OCI-LY3 (cell line): ENCODE results near the gene CPED1.

ENCODE experiments used
- H2AFZ ChIP-seq: fragments of 200-600, 300-600 bp; shearing (Covaris generic); 2 replicates; pipeline ENCODE4 v1.6.0; 2014; ENCODE audit warnings: antibody characterized with exemption, low read depth, low read length
- H3K27ac ChIP-seq: fragments of 200-600, 300-600 bp; sonication (generic); 2 replicates; pipeline ENCODE4 v1.5.1; 2014; ENCODE audit warnings: mild to moderate bottlenecking, low read length, moderate library complexity, mixed read lengths
- H3K27me3 ChIP-seq: fragments of 200-600, 300-600 bp; sonication (generic); 2 replicates; pipeline ENCODE4 v1.6.1; 2014; ENCODE audit warnings: low read depth, low read length, mixed read lengths
- H3K36me3 ChIP-seq: fragments of 200-600, 300-600 bp; sonication (generic); replicated peaks from 2 replicates; pipeline ENCODE3; 2014; ENCODE audit warnings: low read depth, low read length, mixed read lengths
- H3K4me1 ChIP-seq: fragments of 300-600, 200-600 bp; sonication (generic); 2 replicates; pipeline ENCODE4 v1.6.1; 2014; ENCODE audit warnings: low read length, mixed read lengths
- H3K4me2 ChIP-seq: fragments of 200-600, 300-600 bp; sonication (generic); 2 replicates; pipeline ENCODE4 v1.6.1; 2014; ENCODE audit warnings: low read length, mixed read lengths
- H3K4me3 ChIP-seq: fragments of 300-600, 200-600 bp; sonication (generic); 2 replicates; pipeline ENCODE4 v1.5.1; 2014; ENCODE audit warnings: antibody characterized with exemption, mild to moderate bottlenecking, low read length, moderate library complexity
- H3K79me2 ChIP-seq: fragments of 300-600, 200-600 bp; shearing (Covaris generic); 2 replicates; pipeline ENCODE4 v1.6.1; 2014; ENCODE audit warnings: mild to moderate bottlenecking, low read length, mixed read lengths
- H3K9ac ChIP-seq: fragments of 300-600, 200-600 bp; shearing (Covaris generic); 2 replicates; pipeline ENCODE4 v1.6.0; 2014; ENCODE audit warnings: mild to moderate bottlenecking, low read length, moderate library complexity
- H3K9me3 ChIP-seq: fragments of 200-600, 300-600 bp; shearing (Covaris generic); 2 replicates; pipeline ENCODE4 v1.6.1; 2014; ENCODE audit warnings: low read length, mixed read lengths; ENCODE audit not compliant: insufficient read depth
- H4K20me1 ChIP-seq: fragments of 200-600, 300-600 bp; sonication (generic); 2 replicates; pipeline ENCODE4 v1.6.1; 2016; ENCODE audit warnings: low read length, mixed read lengths; ENCODE audit not compliant: insufficient read depth
- EZH2phosphoT487 ChIP-seq: fragments of 200-600 bp; shearing (Covaris generic); IDR thresholded peaks from 2 replicates; pipeline ENCODE4 v1.6.1; 2018; ENCODE audit warnings: antibody characterized with exemption, mixed run types, low read depth
- TF ChIP-seq, protein P1 (sequence below): fragments of 200-600, 300-600 bp; sonication (generic); IDR thresholded peaks from 2 replicates; pipeline ENCODE4 v1.5.1; 2014; ENCODE audit warnings: antibody characterized with exemption, low read length, low read depth

CPED1 gene

DNA sequence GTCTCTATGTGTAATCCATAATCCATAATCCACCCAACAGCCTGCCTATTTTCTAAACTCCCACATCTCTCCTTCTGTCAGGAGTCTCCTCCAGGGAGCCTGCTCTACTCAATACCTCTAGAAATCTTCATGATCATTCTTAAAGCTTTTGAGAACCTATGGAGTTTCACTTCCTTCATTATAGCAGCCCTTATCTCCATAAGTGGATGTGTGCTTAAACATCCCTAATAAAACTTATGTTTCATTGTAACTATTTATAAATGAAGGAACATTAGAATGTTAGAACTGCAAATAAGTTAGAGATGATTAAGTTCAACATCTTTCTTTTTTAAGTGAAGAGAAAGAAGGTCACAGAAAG lies 8.5 kb downstream of the CPED1 start:
- no peak for TF ChIP-seq EZH2phosphoT487
- TF ChIP-seq, protein P1, sequence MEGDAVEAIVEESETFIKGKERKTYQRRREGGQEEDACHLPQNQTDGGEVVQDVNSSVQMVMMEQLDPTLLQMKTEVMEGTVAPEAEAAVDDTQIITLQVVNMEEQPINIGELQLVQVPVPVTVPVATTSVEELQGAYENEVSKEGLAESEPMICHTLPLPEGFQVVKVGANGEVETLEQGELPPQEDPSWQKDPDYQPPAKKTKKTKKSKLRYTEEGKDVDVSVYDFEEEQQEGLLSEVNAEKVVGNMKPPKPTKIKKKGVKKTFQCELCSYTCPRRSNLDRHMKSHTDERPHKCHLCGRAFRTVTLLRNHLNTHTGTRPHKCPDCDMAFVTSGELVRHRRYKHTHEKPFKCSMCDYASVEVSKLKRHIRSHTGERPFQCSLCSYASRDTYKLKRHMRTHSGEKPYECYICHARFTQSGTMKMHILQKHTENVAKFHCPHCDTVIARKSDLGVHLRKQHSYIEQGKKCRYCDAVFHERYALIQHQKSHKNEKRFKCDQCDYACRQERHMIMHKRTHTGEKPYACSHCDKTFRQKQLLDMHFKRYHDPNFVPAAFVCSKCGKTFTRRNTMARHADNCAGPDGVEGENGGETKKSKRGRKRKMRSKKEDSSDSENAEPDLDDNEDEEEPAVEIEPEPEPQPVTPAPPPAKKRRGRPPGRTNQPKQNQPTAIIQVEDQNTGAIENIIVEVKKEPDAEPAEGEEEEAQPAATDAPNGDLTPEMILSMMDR, result no peak
- peaks cover 24% of the 10 kb centered on the region for H3K4me1 ChIP-seq
- H3K79me2 ChIP-seq, result no peaks in the 10 kb centered on the region
- H4K20me1 ChIP-seq, result no peaks in the 10 kb centered on the region
- no peak overlapping the region for H3K9ac ChIP-seq
- no peak overlapping the region for H3K4me3 ChIP-seq
- peaks cover 32% of the 10 kb centered on the region for H3K27me3 ChIP-seq
- H3K4me2 ChIP-seq, result peak overlapping the region; percentile 30; the same call in 1 of the 2 replicates
- H2AFZ ChIP-seq, result no peak overlapping the region
- H3K27ac ChIP-seq, result no peak overlapping the region
- H3K36me3 ChIP-seq, result no peaks in the 10 kb centered on the region
- H3K9me3 ChIP-seq, result no peaks in the 10 kb centered on the region

DNA sequence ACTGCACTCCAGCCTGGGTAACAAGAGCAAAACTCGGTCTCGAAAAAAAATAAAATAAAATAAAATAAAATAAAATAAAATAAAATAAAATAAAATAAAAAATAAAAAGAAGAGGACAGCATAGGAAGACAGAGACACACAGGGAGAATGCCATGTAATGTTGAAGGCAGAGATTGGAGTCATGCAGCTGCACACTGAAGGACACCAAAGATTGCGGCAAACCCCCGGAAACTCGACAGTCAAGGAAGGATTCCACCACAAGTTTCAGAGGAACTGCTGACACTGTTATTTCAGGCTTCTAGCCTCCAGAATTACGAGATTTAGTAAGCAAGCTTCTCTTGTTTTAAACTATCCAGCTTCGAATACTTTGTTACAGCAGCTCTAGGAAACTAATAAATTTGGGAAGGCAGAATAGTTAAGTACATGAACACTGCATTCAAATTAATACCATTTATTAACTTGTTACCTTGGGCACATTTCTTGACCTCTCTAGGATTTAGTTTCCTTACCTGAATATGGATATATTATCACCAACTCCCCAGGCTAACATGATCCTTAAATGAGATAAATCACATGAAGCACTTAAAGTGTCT lies 9.5 kb downstream of the CPED1 start:
- Histone ChIP-seq H3K27ac (no peak overlapping the region), H3K4me2 (no peak overlapping the region), H3K27me3 (peaks cover 33% of the 10 kb centered on the region)

DNA sequence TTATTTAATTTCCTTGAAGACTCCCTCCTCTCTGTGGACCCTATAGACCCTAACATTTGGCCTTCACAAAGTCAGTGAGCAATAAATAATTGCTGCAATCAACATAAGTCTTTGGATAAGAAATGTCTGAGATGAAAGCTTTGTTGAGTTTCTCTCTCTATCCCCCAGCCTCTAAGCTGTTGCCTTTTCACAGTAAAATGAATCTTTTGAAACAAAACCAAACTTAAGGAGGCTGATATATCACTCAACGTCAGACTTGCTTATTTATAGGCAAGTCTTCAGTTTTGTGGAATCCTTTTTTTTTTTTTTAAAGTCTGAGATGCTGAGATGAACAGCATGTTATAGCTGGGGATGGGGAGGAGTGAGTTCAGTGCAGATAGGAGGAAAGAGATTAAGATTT lies 10.0 kb downstream of the CPED1 start:
- H3K4me2 ChIP-seq, result no peak overlapping the region
- H3K27me3 ChIP-seq, result peaks cover 38% of the 10 kb centered on the region
- no peaks in the 10 kb centered on the region for H3K36me3 ChIP-seq
- H3K9ac ChIP-seq, result no peak overlapping the region
- peaks cover 24% of the 10 kb centered on the region for H3K4me1 ChIP-seq
- TF ChIP-seq, protein P1, result no peak
- TF ChIP-seq EZH2phosphoT487, result no peak
- no peaks in the 10 kb centered on the region for H3K9me3 ChIP-seq
- H3K4me3 ChIP-seq, result no peak overlapping the region
- H3K27ac ChIP-seq, result no peak overlapping the region
- no peaks in the 10 kb centered on the region for H3K79me2 ChIP-seq
- H4K20me1 ChIP-seq, result no peaks in the 10 kb centered on the region
- H2AFZ ChIP-seq, result no peak overlapping the region

More for the DNA sequence above, 9.5 kb downstream of the CPED1 start:
- no peaks in the 10 kb centered on the region for H3K36me3 ChIP-seq
- H2AFZ ChIP-seq, result no peak overlapping the region
- no peak for TF ChIP-seq EZH2phosphoT487
- TF ChIP-seq, protein P1, result no peak
- no peaks in the 10 kb centered on the region for H3K9me3 ChIP-seq
- no peaks in the 10 kb centered on the region for H4K20me1 ChIP-seq
- peaks cover 24% of the 10 kb centered on the region for H3K4me1 ChIP-seq
- H3K79me2 ChIP-seq, result no peaks in the 10 kb centered on the region
- H3K4me3 ChIP-seq, result no peak overlapping the region
- no peak overlapping the region for H3K9ac ChIP-seq

DNA sequence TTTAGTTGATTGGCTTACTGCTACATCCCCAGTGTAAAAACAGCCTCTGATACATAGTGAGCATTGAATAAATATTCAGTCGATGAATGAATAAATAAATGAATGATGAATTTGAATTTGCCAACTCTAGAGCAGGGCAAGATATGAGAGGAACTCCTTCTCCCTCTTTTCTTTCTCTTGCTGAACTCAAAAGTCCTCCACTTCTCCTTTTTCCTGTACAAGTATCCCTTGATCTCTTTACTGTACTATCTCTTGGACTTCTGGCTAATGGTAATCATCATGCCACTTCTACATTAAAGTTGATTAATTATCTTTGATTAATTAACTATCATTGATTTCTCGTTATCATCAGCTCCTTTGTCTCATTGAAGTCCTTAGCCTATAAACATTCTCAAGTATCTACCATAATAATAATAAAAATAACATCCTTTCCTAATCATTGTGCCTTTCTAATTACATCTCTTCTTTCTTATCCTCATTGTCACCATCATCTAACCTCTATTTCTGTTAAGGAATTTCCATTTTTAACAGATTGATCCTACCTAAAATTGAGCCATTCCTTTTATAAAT lies 10.6 kb downstream of the CPED1 start:
- H3K9me3 ChIP-seq, result no peaks in the 10 kb centered on the region
- H3K27me3 ChIP-seq, result peaks cover 38% of the 10 kb centered on the region
- H3K9ac ChIP-seq, result no peak overlapping the region
- no peak overlapping the region for H2AFZ ChIP-seq
- H3K79me2 ChIP-seq, result no peaks in the 10 kb centered on the region
- no peaks in the 10 kb centered on the region for H3K36me3 ChIP-seq
- TF ChIP-seq, protein P1, result no peak
- TF ChIP-seq EZH2phosphoT487, result no peak
- H3K4me3 ChIP-seq, result no peak overlapping the region
- no peak overlapping the region for H3K4me2 ChIP-seq
- no peaks in the 10 kb centered on the region for H4K20me1 ChIP-seq
- H3K27ac ChIP-seq, result no peak overlapping the region
- peaks cover 24% of the 10 kb centered on the region for H3K4me1 ChIP-seq
